Measurements from ENCODE around the gene DSCAM. TPM values are rescaled to one million over a fixed set of nuclear protein-coding genes. Genes with fewer than 3 reads are reported as not detected.

The DSCAM gene
- total RNA-seq, 1 donor from 2014 or later, result 0.06 TPM

DNA sequence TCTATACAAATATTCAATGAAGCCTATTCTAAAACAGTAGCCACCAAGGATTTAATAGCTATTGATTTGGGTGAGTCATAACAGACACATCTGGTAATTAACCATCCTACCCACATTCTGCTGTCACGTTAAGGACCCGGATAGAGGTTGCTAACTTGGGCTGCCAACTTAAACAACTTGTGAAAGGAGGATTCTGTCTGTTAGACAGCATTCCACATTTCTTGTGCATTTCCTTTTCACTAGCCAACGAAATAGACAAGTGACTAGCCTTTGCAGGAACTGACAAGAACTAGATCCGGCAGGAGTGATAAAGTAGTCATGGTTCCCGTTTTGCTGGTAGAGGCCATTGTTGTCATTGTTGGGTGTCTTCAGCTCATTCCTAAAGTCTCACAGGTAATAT lies 9.5 kb downstream of the DSCAM start:
- DNase-seq (no peak), ATAC-seq (no peak)
- no peak for TF ChIP-seq CTCF (IDR thresholded peaks at IDR 0.05)
- no peaks in the 10 kb centered on the region for H3K4me1 ChIP-seq
- H3K27me3 ChIP-seq (ENCODE audit: low read depth), result peaks cover 22% of the 10 kb centered on the region
- no peaks in the 10 kb centered on the region for H3K36me3 ChIP-seq
- H3K4me3 ChIP-seq, result no peak overlapping the region
- intact Hi-C loops (cut with DNase I), result no loop called here
- no peaks in the 10 kb centered on the region for H3K9me3 ChIP-seq
- no peak overlapping the region for H3K27ac ChIP-seq

- Histone ChIP-seq H3K27ac (no peak overlapping the region), H3K27me3 (ENCODE audit: low read depth) (peaks cover 13% of the 10 kb centered on the region), H3K4me3 (no peak overlapping the region), H3K4me1 (no peaks in the 10 kb centered on the region), H3K9me3 (no peaks in the 10 kb centered on the region), H3K36me3 (no peaks in the 10 kb centered on the region)
- ATAC-seq (no peak), DNase-seq (no peak)
- intact Hi-C loops (cut with DNase I), result no loop called here
- TF ChIP-seq CTCF (IDR thresholded peaks at IDR 0.05), result no peak
These were observed 11.7 kb downstream of the DSCAM start for GRCh38 chr21:40835184-40835694.

DNA sequence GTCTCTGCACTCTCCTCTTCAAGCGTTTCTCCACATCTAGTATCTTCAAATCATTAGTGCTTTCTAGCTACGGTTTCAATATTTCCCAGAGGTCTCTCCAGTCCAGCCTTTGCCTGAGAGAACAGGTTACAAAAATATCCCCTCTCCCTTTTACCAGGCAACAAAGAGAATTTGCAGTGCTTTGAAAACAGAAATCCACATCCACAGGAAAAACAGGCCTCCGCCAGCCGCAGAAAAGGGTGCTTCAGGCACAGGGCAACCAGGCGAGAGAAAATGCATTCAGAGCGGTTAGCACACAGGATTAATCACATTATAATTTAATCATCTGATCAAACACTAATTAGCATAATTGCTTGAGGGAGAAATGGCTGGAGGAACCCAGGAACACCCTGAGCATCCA lies 13.8 kb downstream of the DSCAM start:
- ATAC-seq (no peak), DNase-seq (no peak)
- H3K4me1 ChIP-seq, result no peaks in the 10 kb centered on the region
- H3K4me3 ChIP-seq, result no peak overlapping the region
- peaks cover 8% of the 10 kb centered on the region for H3K27me3 ChIP-seq (ENCODE audit: low read depth)
- no peak for TF ChIP-seq CTCF (IDR thresholded peaks at IDR 0.05)
- no peak overlapping the region for H3K27ac ChIP-seq
- no peaks in the 10 kb centered on the region for H3K36me3 ChIP-seq
- H3K9me3 ChIP-seq, result no peaks in the 10 kb centered on the region
- intact Hi-C loops (cut with DNase I), result no loop called here

DNA sequence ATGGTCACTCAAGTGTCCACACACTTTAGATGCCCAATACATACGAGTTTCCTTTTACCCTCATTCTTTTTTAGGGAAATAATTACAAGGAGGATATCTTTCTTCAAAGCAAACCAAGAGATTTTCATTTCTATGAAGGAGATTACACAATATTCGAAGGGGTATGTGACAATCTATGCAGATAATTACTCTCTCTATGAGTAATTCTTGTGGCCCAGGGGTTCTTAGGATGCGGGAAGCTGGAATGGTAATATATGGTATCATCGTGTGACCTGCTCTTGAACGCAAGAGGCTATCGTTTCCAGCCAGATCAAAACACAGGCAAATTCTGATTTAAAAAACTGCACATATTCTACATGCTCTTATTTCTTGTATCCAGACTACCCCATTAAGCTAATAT lies 14.6 kb downstream of the DSCAM start:
- H3K4me3 ChIP-seq, result no peak overlapping the region
- H3K36me3 ChIP-seq, result no peaks in the 10 kb centered on the region
- TF ChIP-seq CTCF (IDR thresholded peaks at IDR 0.05), result no peak
- DNase-seq (no peak), ATAC-seq (no peak)
- H3K4me1 ChIP-seq, result no peaks in the 10 kb centered on the region
- intact Hi-C loops (cut with DNase I), result no loop called here
- peaks cover 8% of the 10 kb centered on the region for H3K27me3 ChIP-seq (ENCODE audit: low read depth)
- no peaks in the 10 kb centered on the region for H3K9me3 ChIP-seq
- H3K27ac ChIP-seq, result no peak overlapping the region

- Histone ChIP-seq H3K9me3 (no peaks in the 10 kb centered on the region), H3K4me3 (no peak overlapping the region), H3K4me1 (no peaks in the 10 kb centered on the region), H3K36me3 (no peaks in the 10 kb centered on the region), H3K27me3 (ENCODE audit: low read depth) (no peaks in the 10 kb centered on the region), H3K27ac (no peak overlapping the region)
- intact Hi-C loops (cut with DNase I), result no loop called here
- DNase-seq, result no peak
- TF ChIP-seq CTCF (IDR thresholded peaks at IDR 0.05), result no peak
- no peak for ATAC-seq
These were observed 16.1 kb downstream of the DSCAM start for GRCh38 chr21:40830836-40831235.

DNA sequence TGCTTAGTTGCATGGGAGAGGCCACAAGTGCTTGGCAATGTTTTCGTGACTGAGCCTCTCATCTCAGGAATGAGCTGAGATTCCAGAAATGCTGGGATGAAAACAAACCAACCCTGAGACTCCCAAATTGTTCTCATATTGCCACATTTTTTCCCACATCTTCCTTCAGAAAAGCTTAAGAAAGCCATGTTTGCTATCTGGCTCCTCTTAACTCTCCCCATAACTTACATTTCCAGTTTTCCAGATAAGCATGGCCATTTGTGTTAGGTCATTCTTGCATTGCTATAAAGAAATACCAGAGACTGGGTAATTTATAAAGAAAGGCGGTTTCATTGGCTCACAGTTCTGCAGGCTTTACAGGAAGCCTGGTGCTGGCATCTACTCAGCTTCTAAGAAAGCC lies 17.2 kb downstream of the DSCAM start:
- Histone ChIP-seq H3K4me3 (no peak overlapping the region), H3K36me3 (no peaks in the 10 kb centered on the region), H3K27me3 (ENCODE audit: low read depth) (no peaks in the 10 kb centered on the region), H3K4me1 (no peaks in the 10 kb centered on the region), H3K9me3 (no peaks in the 10 kb centered on the region), H3K27ac (no peak overlapping the region)
- intact Hi-C loops (cut with DNase I), result no loop called here
- ATAC-seq, result no peak
- TF ChIP-seq CTCF (IDR thresholded peaks at IDR 0.05), result no peak
- no peak for DNase-seq

Data from lower lobe of right lung (tissue), 2 donors.